ENCODE measurements around the gene ZNF672. TPM values are rescaled to one million over a fixed set of nuclear protein-coding genes. Genes with fewer than 3 reads are reported as not detected.

ZNF672 gene
- total and polyA plus RNA-seq, 2 of the 13 experiments (the other 11 are each of a cell fraction or from before 2014, with no cell fraction given), result 17.2 to 22.9 TPM

DNA sequence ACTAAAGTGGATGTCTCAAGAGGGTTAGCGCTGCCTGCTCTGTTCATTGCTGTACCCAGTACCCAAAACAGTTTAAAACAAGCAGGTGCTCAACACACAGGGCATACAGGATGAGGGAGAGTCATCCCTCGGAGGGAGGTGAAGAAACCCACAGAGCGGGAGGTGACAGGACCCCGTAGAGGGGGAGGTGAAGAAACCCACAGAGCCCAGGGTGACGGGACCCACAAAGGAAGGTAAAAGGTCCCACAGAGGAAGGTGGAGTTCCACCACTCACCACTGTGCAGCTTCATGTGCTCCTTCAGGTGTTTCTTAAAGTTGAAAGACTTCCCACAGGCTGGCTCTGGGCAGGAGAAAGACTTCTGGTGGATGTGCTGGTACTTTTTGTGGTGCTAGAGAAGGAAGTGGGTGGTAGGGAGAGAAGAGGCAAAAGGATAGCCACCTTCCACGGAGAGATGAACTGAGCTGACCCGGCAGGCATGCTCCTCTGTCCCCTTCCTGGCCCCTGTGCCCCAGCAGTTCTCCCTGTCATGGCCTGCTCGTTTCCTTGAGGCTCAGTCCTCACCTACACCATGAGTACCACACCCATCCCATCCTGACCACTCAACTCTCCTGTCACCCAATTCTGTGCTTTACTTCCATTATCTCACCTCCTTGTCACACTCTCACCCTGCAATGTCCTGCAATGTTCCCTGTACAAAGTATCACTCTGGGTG lies 15.8 kb downstream of the ZNF672 start:
- H3K9ac ChIP-seq (ENCODE audit: insufficient read depth, low read depth, low read length), result no peak overlapping the region
- H3K4me3 ChIP-seq (replicated peaks in 1 of 3; ENCODE audit: insufficient read depth in 1 of 3, low read depth in 2 of 3, low read length in 3 of 3), result no peak overlapping the region
- ChIA-PET POLR2A (no interaction called here), CTCF (ENCODE audit: low intra/inter-chr PET ratio, low total read pairs) (no interaction called here)
- 0 out of 2 replicates have a peak, but pooled peaks cover 3% of the 10 kb centered on the region for H4K20me1 ChIP-seq (ENCODE audit: insufficient read depth, low read length)
- no peak overlapping the region for H3K4me2 ChIP-seq (ENCODE audit: low read depth, low read length)
- no peak overlapping the region for H3K27ac ChIP-seq (ENCODE audit: extremely low read length, insufficient read depth, low read length)
- WGBS (ENCODE audit: low lambda C conversion rate), result 98% methylated on average over 8 of the region's 8 CpGs
- DNase-seq (ENCODE audit: low spot score) (no peak), FAIRE-seq (no peak), ATAC-seq (no peak)
- no peaks in the 10 kb centered on the region for H3K9me3 ChIP-seq (ENCODE audit: low read length)
- BruUV-seq (replicated peaks), result no TSS peak
- in situ Hi-C loops (cut with HindIII; ENCODE audit: extremely low pct_ligation_motif_present, low pct_unique_long_range_greater_than_20kb) (no loop called here), intact Hi-C loops (cut with micrococcal nuclease; ENCODE audit: unreplicated experiment) (no loop called here)
- H3K27me3 ChIP-seq (ENCODE audit: control insufficient read depth in 1 of 2, insufficient read depth in 2 of 2, low read length in 2 of 2), result no peaks in the 10 kb centered on the region; a peak in 1 of 5 replicates
- TF ChIP-seq ISX (CRISPR knock-in tag; conservative IDR thresholded peaks at IDR 0.05) (no peak), ZNF530 (CRISPR knock-in tag; IDR thresholded peaks at IDR 0.05; ENCODE audit: low read depth) (no peak), ZNF484 (CRISPR knock-in tag; IDR thresholded peaks at IDR 0.05; ENCODE audit: borderline replicate concordance, low read depth) (no peak), PITX1 (CRISPR knock-in tag; IDR thresholded peaks at IDR 0.05) (no peak), KAT8 (CRISPR knock-in tag; IDR thresholded peaks at IDR 0.05) (no peak)
- H2AFZ ChIP-seq (ENCODE audit: low read length), result no peak overlapping the region
- peaks cover 18% of the 10 kb centered on the region for H3K79me2 ChIP-seq (ENCODE audit: insufficient read depth, low read length)
- peaks cover 16 to 55% of the 10 kb centered on the region in 2 experiments for H3K36me3 ChIP-seq (replicated peaks in 1 of 2; ENCODE audit: control insufficient read depth in 1 of 2, insufficient read depth in 2 of 2, low read length in 2 of 2)
- peaks cover 25% of the 10 kb centered on the region for H3K4me1 ChIP-seq (ENCODE audit: insufficient read depth, low read length)

DNA sequence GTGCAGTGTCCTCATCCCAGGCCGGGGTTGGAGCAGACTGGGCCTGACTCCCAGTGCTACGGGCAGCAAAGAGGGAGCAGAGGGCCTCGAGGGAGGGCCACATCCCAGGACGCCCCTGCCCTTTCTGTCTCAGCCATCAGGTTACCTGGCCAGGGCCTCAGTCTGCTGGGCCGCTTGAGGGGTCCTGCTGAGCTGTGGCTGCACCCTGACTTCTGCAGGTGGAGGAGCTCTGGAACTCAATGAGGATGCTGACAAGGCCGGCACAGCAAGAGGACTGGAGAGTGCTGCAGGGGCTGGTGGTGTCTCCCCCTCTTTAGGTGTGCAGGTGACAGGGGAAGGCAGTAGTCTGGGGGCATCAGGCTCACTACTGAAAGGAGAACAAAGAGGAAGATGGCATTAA lies 17.6 kb downstream of the ZNF672 start:
- BruUV-seq (replicated peaks), result no TSS peak
- Histone ChIP-seq H3K27me3 (ENCODE audit: control insufficient read depth in 1 of 2, insufficient read depth in 2 of 2, low read length in 2 of 2) (no peaks in the 10 kb centered on the region; a peak in 1 of 5 replicates), H3K27ac (ENCODE audit: extremely low read length, insufficient read depth, low read length) (no peak overlapping the region), H3K4me1 (ENCODE audit: insufficient read depth, low read length) (peaks cover 37% of the 10 kb centered on the region), H3K4me3 (replicated peaks in 1 of 3; ENCODE audit: insufficient read depth in 1 of 3, low read depth in 2 of 3, low read length in 3 of 3) (no peak overlapping the region), H3K9ac (ENCODE audit: insufficient read depth, low read depth, low read length) (no peak overlapping the region), H3K9me3 (ENCODE audit: low read length) (no peaks in the 10 kb centered on the region), H4K20me1 (ENCODE audit: insufficient read depth, low read length) (0 out of 2 replicates have a peak, but pooled peaks cover 3% of the 10 kb centered on the region), H3K36me3 (replicated peaks in 1 of 2; ENCODE audit: control insufficient read depth in 1 of 2, insufficient read depth in 2 of 2, low read length in 2 of 2) (peaks cover 14 to 44% of the 10 kb centered on the region in 2 experiments), H3K79me2 (ENCODE audit: insufficient read depth, low read length) (peaks cover 18% of the 10 kb centered on the region), H2AFZ (ENCODE audit: low read length) (no peak overlapping the region), H3K4me2 (ENCODE audit: low read depth, low read length) (no peak overlapping the region)
- intact Hi-C loops (cut with micrococcal nuclease; ENCODE audit: unreplicated experiment), result no loop called here
- no peak for FAIRE-seq
- CTCF ChIA-PET (ENCODE audit: low intra/inter-chr PET ratio, low total read pairs), result no interaction called here
- no peak for DNase-seq (ENCODE audit: low spot score)
- in situ Hi-C loops (cut with HindIII; ENCODE audit: extremely low pct_ligation_motif_present, low pct_unique_long_range_greater_than_20kb), result no loop called here
- POLR2A ChIA-PET, result no interaction called here
- 95% methylated on average over 5 of the region's 6 CpGs for WGBS (ENCODE audit: low lambda C conversion rate)
- no peak for ATAC-seq
- TF ChIP-seq SALL2 (CRISPR knock-in tag; IDR thresholded peaks at IDR 0.05) (no peak), ESRRA (CRISPR knock-in tag; IDR thresholded peaks at IDR 0.05; ENCODE audit: low read depth) (no peak), DMAP1 (CRISPR knock-in tag; IDR thresholded peaks at IDR 0.05) (no peak), CBX1 (IDR thresholded peaks at IDR 0.05; ENCODE audit: low read depth) (no peak), ZNF549 (CRISPR knock-in tag; IDR thresholded peaks at IDR 0.05) (no peak), ZBTB20 (CRISPR knock-in tag; IDR thresholded peaks at IDR 0.05; ENCODE audit: borderline replicate concordance, low read depth) (no peak), KMT2B (CRISPR knock-in tag; IDR thresholded peaks at IDR 0.05) (no peak)
- TF ChIP-seq, protein P1, sequence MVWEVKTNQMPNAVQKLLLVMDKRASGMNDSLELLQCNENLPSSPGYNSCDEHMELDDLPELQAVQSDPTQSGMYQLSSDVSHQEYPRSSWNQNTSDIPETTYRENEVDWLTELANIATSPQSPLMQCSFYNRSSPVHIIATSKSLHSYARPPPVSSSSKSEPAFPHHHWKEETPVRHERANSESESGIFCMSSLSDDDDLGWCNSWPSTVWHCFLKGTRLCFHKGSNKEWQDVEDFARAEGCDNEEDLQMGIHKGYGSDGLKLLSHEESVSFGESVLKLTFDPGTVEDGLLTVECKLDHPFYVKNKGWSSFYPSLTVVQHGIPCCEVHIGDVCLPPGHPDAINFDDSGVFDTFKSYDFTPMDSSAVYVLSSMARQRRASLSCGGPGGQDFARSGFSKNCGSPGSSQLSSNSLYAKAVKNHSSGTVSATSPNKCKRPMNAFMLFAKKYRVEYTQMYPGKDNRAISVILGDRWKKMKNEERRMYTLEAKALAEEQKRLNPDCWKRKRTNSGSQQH (CRISPR knock-in tag; IDR thresholded peaks at IDR 0.05; ENCODE audit: low read depth), result no peak
- TF ChIP-seq, protein P2, sequence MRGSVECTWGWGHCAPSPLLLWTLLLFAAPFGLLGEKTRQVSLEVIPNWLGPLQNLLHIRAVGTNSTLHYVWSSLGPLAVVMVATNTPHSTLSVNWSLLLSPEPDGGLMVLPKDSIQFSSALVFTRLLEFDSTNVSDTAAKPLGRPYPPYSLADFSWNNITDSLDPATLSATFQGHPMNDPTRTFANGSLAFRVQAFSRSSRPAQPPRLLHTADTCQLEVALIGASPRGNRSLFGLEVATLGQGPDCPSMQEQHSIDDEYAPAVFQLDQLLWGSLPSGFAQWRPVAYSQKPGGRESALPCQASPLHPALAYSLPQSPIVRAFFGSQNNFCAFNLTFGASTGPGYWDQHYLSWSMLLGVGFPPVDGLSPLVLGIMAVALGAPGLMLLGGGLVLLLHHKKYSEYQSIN (CRISPR knock-in tag; IDR thresholded peaks at IDR 0.05; ENCODE audit: borderline replicate concordance), result no peak
- TF ChIP-seq, protein P3, sequence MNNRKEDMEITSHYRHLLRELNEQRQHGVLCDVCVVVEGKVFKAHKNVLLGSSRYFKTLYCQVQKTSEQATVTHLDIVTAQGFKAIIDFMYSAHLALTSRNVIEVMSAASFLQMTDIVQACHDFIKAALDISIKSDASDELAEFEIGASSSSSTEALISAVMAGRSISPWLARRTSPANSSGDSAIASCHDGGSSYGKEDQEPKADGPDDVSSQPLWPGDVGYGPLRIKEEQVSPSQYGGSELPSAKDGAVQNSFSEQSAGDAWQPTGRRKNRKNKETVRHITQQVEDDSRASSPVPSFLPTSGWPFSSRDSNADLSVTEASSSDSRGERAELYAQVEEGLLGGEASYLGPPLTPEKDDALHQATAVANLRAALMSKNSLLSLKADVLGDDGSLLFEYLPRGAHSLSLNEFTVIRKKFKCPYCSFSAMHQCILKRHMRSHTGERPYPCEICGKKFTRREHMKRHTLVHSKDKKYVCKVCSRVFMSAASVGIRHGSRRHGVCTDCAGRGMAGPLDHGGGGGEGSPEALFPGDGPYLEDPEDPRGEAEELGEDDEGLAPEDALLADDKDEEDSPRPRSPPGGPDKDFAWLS (CRISPR knock-in tag; IDR thresholded peaks at IDR 0.05; ENCODE audit: borderline replicate concordance), result no peak

All from HepG2 (cell line).